Body of pancreas (tissue), 4 donors: ENCODE results near the gene TNFRSF11A. TPM values are rescaled to one million over a fixed set of nuclear protein-coding genes. Genes with fewer than 3 reads are reported as not detected.

Experiments used
- ATAC-seq: fragments of 150-250 bp; one replicate; pipeline ENCODE4 v1.9.1; 2016
- DNase-seq, 4 donors: peaks; one replicate each; pipeline ENCODE4 v3.0.0-alpha.2; 2019
- H3K27ac ChIP-seq, 4 donors: fragments of 200-600 bp; sonication (generic); 1 replicate in 3 of 4; 2 replicates in 1 of 4; pipeline versions ENCODE4 v1.5.1 to v1.6.1; 2016 to 2019; ENCODE audit warnings: mild to moderate bottlenecking in 1 of 4, mixed read lengths in 1 of 4, moderate library complexity in 1 of 4
- H3K27me3 ChIP-seq, 2 donors: fragments of 200-600 bp; sonication (generic); one replicate each; pipeline ENCODE4 v1.6.0; 2016; ENCODE audit warnings: mild to moderate bottlenecking in 1 of 2
- H3K36me3 ChIP-seq, 2 donors: fragments of 200-600 bp; sonication (generic); replicated peaks in 1 of 2; 2 replicates each; pipeline ENCODE4 v1.5.1; 2016; ENCODE audit warnings: low read depth in 2 of 2; ENCODE audit not compliant: insufficient read depth in 1 of 2
- H3K4me1 ChIP-seq: fragments of 200-600 bp; sonication (generic); one replicate; pipeline ENCODE4 v1.6.0; 2016
- H3K4me3 ChIP-seq, 2 donors: fragments of 200-600 bp; sonication (generic); 1 replicate in 1 of 2; 2 replicates in 1 of 2; pipeline ENCODE4 v1.5.1; 2016 to 2019
- H3K9me3 ChIP-seq, 3 donors: fragments of 200-600 bp; sonication (generic); 1 replicate in 2 of 3; 2 replicates in 1 of 3; pipeline ENCODE4 v1.5.1; 2016
- POLR2A ChIP-seq, 3 donors: fragments of 450-650 bp; IDR thresholded peaks; one replicate each; pipeline ENCODE4 v1.6.1; 2016; ENCODE audit warnings: antibody characterized with exemption in 3 of 3, mild to moderate bottlenecking in 2 of 3
- whole genome bisulfite sequencing, 2 donors: methylation state at CpG; one replicate each; pipeline ENCODE4 v1.1.5; 2017; 5-methylcytosine and 5-hydroxymethylcytosine counted together
- intact Hi-C: fragments of 100-400 bp; cut with DNase I; formaldehyde crosslinking; loops from one replicate; pipeline ENCODE4 v1.15.1; 2023
- total RNA-seq, 2 donors: library from RNA; depleted of rRNA; stranded (reverse); fragments of >200 nt; gene quantifications; one replicate each; pipeline ENCODE4 v1.1.0, GENCODE V29; 2016
- TF ChIP-seq, protein P1 (sequence below), 7 experiments: fragments of 450-650 bp in 4 of 7; fragments of 200-600 bp in 3 of 7; sonication (generic) in 3 of 7; IDR thresholded peaks; one replicate each; pipeline ENCODE4 v1.5.1; 2016 to 2019; ENCODE audit warnings: antibody characterized with exemption in 7 of 7

Gene TNFRSF11A
- total RNA-seq, 2 donors from 2014 or later: 3.3 to 3.4 TPM

- no peaks in the 10 kb centered on the region for H3K4me1 ChIP-seq
- H3K27me3 ChIP-seq: no peaks in the 10 kb centered on the region
- H3K4me3 ChIP-seq: no peak overlapping the region
- no peak for TF ChIP-seq POLR2A (IDR thresholded peaks at IDR 0.05)
- TF ChIP-seq, protein P1, sequence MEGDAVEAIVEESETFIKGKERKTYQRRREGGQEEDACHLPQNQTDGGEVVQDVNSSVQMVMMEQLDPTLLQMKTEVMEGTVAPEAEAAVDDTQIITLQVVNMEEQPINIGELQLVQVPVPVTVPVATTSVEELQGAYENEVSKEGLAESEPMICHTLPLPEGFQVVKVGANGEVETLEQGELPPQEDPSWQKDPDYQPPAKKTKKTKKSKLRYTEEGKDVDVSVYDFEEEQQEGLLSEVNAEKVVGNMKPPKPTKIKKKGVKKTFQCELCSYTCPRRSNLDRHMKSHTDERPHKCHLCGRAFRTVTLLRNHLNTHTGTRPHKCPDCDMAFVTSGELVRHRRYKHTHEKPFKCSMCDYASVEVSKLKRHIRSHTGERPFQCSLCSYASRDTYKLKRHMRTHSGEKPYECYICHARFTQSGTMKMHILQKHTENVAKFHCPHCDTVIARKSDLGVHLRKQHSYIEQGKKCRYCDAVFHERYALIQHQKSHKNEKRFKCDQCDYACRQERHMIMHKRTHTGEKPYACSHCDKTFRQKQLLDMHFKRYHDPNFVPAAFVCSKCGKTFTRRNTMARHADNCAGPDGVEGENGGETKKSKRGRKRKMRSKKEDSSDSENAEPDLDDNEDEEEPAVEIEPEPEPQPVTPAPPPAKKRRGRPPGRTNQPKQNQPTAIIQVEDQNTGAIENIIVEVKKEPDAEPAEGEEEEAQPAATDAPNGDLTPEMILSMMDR (IDR thresholded peaks at IDR 0.05): no peak
- H3K9me3 ChIP-seq: no peaks in the 10 kb centered on the region
- no peaks in the 10 kb centered on the region for H3K36me3 ChIP-seq
- H3K27ac ChIP-seq: no peak overlapping the region
- 92 to 94% methylated on average over 8 of the region's 8 CpGs for WGBS, 2 donors
- ATAC-seq: no peak
- no peak for DNase-seq
- intact Hi-C loops: no loop called here
Observed at GRCh38 chr18:62343316-62343715, 18.2 kb downstream of the TNFRSF11A start.

DNA sequence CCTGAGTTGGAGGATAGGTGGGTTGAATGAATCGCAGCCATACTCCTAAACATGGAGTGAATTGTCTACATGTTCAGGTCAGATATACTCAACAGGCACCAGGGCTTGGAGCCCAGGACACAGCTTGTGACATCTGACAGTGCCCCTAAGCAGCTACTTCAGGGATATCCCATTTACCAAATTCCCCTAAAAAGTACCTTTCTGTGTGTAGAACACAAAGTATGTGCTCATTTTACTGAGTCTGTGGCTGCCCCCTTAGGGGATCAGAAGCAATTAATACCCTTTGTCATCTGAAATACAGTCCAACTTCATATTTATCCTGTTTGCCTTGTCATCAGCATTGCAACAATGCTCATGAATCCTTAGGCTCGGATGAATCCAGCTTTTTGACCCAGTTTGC lies 20.8 kb downstream of the TNFRSF11A start:
- Histone ChIP-seq H3K9me3 (no peaks in the 10 kb centered on the region), H3K4me1 (no peaks in the 10 kb centered on the region), H3K27ac (no peak overlapping the region), H3K36me3 (no peaks in the 10 kb centered on the region), H3K4me3 (no peak overlapping the region), H3K27me3 (no peaks in the 10 kb centered on the region)
- ATAC-seq (no peak), DNase-seq (no peak)
- WGBS, 2 donors: 67 to 81% methylated on average over 2 of the region's 2 CpGs
- intact Hi-C loops: no loop called here
- no peak for TF ChIP-seq POLR2A (IDR thresholded peaks at IDR 0.05)
- TF ChIP-seq, protein P1 (IDR thresholded peaks at IDR 0.05): no peak

- TF ChIP-seq POLR2A (IDR thresholded peaks at IDR 0.05): no peak
- TF ChIP-seq, protein P1 (IDR thresholded peaks at IDR 0.05): no peak
- Histone ChIP-seq H3K4me3 (no peak overlapping the region), H3K36me3 (no peaks in the 10 kb centered on the region), H3K9me3 (no peaks in the 10 kb centered on the region), H3K4me1 (no peaks in the 10 kb centered on the region), H3K27ac (no peak overlapping the region), H3K27me3 (no peaks in the 10 kb centered on the region)
- 68 to 79% methylated on average over 7 of the region's 7 CpGs for WGBS, 2 donors
- ATAC-seq (no peak), DNase-seq (no peak)
- intact Hi-C loops: no loop called here
Observed at GRCh38 chr18:62346333-62347088, 21.4 kb downstream of the TNFRSF11A start.

DNA sequence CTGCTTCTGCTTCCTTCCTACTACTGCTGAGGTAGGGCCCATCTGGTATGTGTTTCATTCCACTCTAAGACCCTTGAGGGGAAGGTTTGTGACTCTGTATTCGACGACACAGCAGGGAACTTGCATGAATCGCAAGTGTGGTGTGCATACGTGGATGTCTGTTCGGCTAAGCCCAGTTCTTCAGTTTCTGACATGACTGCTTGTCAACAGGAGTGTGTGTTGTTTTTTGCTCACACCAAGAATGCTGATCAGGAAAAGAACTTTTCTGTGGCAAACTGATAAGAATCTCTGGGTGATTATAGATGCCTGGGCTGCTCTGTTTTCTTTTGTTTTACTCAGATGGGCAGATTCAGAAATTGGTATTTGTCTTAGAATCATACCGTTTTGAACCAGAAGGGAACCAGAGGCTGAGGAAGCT lies 22.0 kb downstream of the TNFRSF11A start:
- Histone ChIP-seq H3K9me3 (no peaks in the 10 kb centered on the region), H3K4me1 (no peaks in the 10 kb centered on the region), H3K4me3 (no peak overlapping the region), H3K36me3 (no peaks in the 10 kb centered on the region), H3K27ac (no peak overlapping the region), H3K27me3 (no peaks in the 10 kb centered on the region)
- intact Hi-C loops: no loop called here
- no peak for ATAC-seq
- DNase-seq: no peak
- 58 to 73% methylated on average over 6 of the region's 6 CpGs for WGBS, 2 donors
- no peak for TF ChIP-seq POLR2A (IDR thresholded peaks at IDR 0.05)
- TF ChIP-seq, protein P1 (IDR thresholded peaks at IDR 0.05): no peak

- H3K27me3 ChIP-seq: no peaks in the 10 kb centered on the region
- no peak overlapping the region for H3K4me3 ChIP-seq
- no peak for DNase-seq
- no peaks in the 10 kb centered on the region for H3K36me3 ChIP-seq
- 58 to 81% methylated on average over 4 of the region's 4 CpGs for WGBS, 2 donors
- no peak overlapping the region for H3K27ac ChIP-seq
- no peak for ATAC-seq
- no peaks in the 10 kb centered on the region for H3K9me3 ChIP-seq
- intact Hi-C loops: no loop called here
- H3K4me1 ChIP-seq: no peaks in the 10 kb centered on the region
- TF ChIP-seq, protein P1 (IDR thresholded peaks at IDR 0.05): no peak
- TF ChIP-seq POLR2A (IDR thresholded peaks at IDR 0.05): no peak
Observed at GRCh38 chr18:62348474-62348873, 23.4 kb downstream of the TNFRSF11A start.
